ENCODE measurements around the gene LRR1.

Gene LRR1

GRCh38 chr14:49553892-49554291 is 44.8 kb upstream of the LRR1 start:
- H3K4me3 ChIP-seq (ENCODE audit: low read depth, low read length): no peak overlapping the region
- TF ChIP-seq CTCF (IDR thresholded peaks at IDR 0.05; ENCODE audit: control insufficient read depth, extremely low read depth, insufficient read depth): no peak
- DNase-seq (ENCODE audit: low read depth): no peak

- no peak overlapping the region for H3K4me3 ChIP-seq (ENCODE audit: low read depth, low read length)
- no peak for TF ChIP-seq CTCF (IDR thresholded peaks at IDR 0.05; ENCODE audit: control insufficient read depth, extremely low read depth, insufficient read depth)
- DNase-seq (ENCODE audit: low read depth): no peak
These were observed 38.6 kb upstream of the LRR1 start for GRCh38 chr14:49559979-49560768.

GRCh38 chr14:49566714-49567113 is 32.0 kb upstream of the LRR1 start:
- DNase-seq (ENCODE audit: low read depth): no peak
- TF ChIP-seq CTCF (IDR thresholded peaks at IDR 0.05; ENCODE audit: control insufficient read depth, extremely low read depth, insufficient read depth): no peak

GRCh38 chr14:49569281-49569680 is 29.5 kb upstream of the LRR1 start:
- no peak overlapping the region for H3K4me3 ChIP-seq (ENCODE audit: low read depth, low read length)
- no peak for TF ChIP-seq CTCF (IDR thresholded peaks at IDR 0.05; ENCODE audit: control insufficient read depth, extremely low read depth, insufficient read depth)
- DNase-seq (ENCODE audit: low read depth): no peak

More at GRCh38 chr14:49566714-49567113, 32.0 kb upstream of the LRR1 start:
- H3K4me3 ChIP-seq (ENCODE audit: low read depth, low read length): no peak overlapping the region

GRCh38 chr14:49574038-49574437 is 24.7 kb upstream of the LRR1 start:
- TF ChIP-seq CTCF (IDR thresholded peaks at IDR 0.05; ENCODE audit: control insufficient read depth, extremely low read depth, insufficient read depth): no peak
- no peak overlapping the region for H3K4me3 ChIP-seq (ENCODE audit: low read depth, low read length)
- no peak for DNase-seq (ENCODE audit: low read depth)

- DNase-seq (ENCODE audit: low read depth): no peak
- H3K4me3 ChIP-seq (ENCODE audit: low read depth, low read length): no peak overlapping the region
- no peak for TF ChIP-seq CTCF (IDR thresholded peaks at IDR 0.05; ENCODE audit: control insufficient read depth, extremely low read depth, insufficient read depth)
These were observed 20.6 kb upstream of the LRR1 start for GRCh38 chr14:49578141-49578540.

- H3K4me3 ChIP-seq (ENCODE audit: low read depth, low read length): no peak overlapping the region
- no peak for DNase-seq (ENCODE audit: low read depth)
These were observed 18.9 kb upstream of the LRR1 start for GRCh38 chr14:49579841-49580240.

More at GRCh38 chr14:49579841-49580240, 18.9 kb upstream of the LRR1 start:
- TF ChIP-seq CTCF (IDR thresholded peaks at IDR 0.05; ENCODE audit: control insufficient read depth, extremely low read depth, insufficient read depth): no peak
